NCI-H2196 treated with DMSO at 0.1 percent for 48 hours (cell line): Measurements from ENCODE around the gene ABCC9.
"Not testable (repeated sequence)": the region's sequence is repeated elsewhere in the genome, so short reads cannot be mapped to it uniquely, and the experiment has no call there.

Experiments
- DNase-seq: peaks from one replicate; lab custom pipeline; 2025; ENCODE audit not compliant: unreplicated experiment; lab: John Stamatoyannopoulos, UW

ABCC9 gene

DNA sequence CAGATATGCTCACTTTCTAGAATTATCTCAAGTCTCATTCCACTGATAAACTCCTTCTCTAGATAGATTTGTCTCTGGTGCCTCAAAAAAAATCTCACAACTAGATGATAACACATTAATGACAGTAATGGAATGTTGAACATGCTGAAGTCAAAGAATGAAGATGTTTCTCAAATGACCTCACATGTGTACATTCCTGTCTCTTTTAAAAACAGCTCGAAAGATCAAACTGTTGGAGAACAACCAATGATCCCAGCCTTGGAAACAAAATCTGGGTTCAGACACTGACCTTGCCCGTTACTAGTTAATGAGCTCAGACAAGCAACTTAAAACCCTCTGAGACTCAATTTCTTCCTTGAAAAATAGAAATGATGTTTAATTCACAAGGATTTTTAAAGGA is 122.0 kb downstream of the ABCC9 start:
- no peak for DNase-seq

DNA sequence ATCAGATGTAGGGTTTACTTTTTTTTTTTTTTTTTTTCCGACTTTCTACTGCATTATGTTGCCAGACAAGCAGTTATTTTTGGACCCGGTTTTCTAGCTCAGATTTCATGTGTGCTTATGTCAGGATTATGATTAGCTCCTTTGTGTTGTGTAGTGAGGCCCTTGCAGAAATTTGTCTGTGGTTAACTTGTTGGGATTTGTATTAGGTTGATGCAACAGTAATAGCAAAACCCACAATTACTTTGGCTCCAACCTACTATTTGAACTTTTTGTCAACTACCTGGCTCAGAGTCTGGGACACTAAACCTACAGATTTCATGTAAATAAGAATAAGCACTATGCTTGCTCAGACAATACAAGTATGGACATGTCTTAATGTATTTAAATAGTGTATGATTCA is 122.6 kb downstream of the ABCC9 start:
- DNase-seq = no peak

DNA sequence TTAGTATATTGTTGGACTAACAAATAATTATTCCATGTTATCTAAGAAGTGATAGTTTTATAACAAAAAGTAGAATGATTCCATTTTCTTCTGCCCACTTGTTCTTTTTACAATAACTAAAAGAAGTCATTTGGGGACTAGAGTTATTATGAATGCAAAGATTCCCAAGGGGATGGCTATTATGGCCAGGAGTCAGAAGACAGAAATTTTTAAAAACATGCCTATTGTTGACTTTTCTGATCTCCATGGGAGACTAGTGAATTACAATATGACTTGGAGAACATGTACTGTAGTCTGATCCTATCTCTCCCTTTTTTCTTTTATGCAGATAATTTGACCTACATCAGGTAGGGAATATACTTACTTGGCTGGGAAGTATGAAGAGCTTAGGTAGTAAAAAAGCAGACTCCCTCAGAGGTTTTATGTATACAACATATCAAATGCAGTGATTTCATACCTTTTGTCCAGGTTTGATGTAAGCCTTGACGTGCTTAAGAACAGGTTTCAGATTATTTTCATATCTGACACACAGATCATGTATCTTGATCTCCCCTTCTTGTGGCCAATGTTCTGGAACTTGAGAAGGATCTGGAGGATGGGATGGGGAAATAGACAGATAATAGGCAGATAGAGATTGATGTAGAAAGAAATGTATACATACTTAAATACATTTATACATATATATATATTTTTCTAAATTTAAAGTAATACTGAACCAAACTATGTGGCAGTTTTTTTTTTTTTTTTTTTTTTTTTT is 125.7 kb downstream of the ABCC9 start:
- DNase-seq = no peak

DNA sequence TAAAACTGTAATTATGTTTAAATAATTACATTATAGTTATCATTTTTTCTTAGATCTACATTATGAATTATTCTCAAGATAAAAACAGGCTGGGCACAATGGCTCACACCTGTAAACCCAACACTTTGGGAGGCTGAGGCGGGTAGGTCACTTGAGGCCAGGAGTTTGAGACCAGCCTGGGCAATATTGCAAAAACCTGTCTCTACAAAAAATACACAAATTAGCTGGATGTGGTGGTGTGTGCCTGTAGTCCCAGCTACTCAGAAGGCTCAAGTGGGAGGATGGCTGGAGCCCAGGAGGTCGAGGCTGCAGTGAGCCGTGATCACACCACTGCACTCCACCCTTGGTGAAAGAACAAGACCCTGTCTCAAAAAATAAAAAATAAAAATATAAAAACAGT is 126.4 kb downstream of the ABCC9 start:
- no peak for DNase-seq

DNA sequence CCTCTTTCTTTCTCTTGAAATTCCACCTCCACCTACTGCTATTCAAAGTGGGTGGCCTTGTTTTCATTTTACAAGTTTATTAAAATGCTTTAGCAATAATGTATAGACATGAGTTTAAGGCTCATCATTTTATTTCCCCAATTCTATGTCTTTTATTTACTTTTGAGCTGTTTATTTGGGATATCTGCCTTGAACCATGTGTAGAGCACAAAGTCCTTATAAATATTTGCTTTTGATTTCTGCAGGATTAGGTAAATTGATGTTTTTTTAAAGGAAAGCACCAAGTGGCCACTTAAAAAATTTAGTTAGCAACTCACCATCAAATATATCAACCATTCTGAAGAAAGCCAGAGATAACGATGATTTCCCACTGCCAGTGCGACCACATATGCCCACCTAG is 126.9 kb downstream of the ABCC9 start:
- no peak for DNase-seq

DNA sequence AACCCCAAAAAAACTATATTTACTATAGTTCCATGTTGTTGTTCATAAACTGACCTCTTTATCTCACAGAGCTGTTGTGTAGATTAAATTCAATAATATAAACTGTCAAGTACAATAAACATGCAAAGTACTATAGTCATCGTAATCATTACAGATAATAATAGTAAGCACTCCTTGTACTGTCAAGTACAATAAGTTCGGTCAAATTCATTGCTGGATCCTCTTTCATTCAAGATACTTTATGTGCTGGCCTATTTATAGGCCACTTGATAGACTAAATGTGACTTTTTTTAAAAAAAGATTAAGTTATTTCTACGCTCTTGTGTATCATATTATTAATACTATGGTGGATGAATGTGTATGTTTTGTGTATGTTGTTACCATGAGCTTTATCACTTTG is 127.5 kb downstream of the ABCC9 start:
- DNase-seq = no peak

DNA sequence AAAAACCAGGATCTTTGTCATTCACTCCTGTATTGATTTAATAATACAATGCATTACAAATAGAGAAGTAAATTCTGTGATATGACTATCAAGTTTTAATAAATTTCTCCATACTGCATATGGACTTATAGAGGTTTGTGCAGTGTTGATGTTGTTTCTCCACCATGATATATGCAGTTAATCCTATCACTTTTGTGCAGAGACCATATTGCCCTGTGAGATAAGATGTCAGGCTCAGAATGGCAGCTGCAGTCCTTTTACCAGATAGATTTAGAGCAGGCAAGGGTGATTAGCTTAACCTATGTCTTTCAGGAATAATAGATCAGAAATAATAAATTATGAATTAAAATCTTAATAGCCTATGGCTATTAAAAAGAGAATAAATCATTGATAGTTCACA is 128.1 kb downstream of the ABCC9 start:
- DNase-seq = no peak

DNA sequence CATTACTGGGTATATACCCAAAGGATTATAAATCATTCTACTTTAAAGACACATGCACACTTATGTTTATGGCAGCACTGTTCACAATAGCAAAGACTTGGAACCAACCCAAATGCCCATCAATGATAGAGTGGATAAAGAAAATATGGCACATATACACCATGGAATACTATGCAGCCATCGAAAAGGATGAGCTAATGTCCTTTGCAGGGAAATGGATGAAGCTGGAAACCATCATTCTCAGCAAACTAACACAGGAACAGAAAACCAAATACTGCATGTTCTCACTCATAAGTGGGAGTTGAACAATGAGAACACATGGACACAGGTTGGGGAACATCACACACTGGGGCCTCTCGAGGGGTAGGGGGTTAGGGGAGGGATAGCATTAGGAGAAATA is 128.9 kb downstream of the ABCC9 start:
- not testable (repeated sequence) for DNase-seq

DNA sequence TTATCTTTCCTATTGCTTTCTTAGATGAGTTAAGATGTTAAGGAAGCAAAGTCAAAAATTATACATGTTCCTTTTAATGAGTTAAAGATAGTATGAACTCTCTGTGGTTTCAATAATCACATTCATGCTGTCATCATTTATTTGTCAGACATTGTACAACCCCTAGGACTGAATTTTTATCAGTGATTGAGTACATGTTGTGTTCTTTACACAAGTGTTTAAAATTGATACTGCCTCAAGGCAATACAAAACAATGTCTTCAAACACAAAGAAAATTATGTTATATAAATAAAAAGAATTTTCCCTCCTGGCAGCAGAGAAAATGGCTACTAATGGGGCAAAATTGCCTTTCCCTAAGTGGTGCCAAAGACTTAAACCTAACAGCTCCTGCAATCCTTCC is 132.1 kb downstream of the ABCC9 start:
- no peak for DNase-seq

DNA sequence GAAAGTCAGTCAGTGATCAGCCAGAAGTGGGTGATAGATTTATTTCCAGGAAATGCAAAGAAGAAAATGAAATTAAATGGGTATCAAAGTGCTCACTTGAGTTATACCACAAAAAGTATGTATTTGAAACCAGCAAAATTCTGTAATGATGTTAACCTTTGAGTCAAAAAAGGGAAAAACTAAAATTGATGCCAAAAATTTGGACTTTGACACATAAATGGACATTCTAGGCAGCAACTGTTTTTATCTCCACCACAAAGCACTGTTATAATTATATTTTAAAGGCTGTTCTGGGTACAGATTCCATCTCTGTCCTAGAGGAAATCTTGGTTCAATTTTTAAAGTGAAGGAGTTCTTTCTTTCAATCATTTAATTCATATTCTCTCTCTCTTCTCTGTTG is 135.0 kb downstream of the ABCC9 start:
- DNase-seq = no peak

DNA sequence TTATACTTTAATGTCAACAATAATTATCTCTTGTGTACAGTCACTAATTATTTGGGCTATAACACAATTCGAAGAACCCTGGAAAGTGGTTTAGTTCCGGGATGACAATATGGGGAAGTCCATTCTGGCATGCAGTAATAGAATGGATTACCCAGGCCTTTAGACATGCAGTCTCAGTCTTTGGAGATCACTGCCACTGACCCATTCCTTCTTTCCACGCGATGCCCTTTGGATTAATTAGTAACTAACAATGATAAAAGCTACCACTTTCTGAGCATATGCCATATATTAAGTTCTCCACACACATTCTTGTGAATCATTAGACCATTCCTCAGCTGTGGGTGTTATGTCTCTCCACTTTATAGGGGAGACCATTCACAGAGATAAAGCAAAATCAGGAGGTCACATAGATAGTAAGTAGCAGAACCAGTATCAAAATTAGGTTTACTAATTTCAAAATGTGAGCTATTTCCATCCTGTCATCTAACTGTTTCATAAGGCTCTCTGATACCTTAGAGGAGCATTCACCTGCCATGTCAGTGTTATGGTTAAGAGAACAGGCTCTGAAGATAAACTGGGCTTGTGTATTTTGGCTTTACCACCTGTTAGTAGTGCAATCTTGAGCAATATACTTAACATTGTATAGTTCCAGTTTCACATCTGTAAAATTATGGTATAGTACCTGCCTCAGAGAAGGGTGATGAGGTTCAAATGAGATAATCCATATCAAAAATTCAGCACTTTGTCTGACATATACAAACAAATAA is 139.5 kb downstream of the ABCC9 start:
- no peak for DNase-seq

DNA sequence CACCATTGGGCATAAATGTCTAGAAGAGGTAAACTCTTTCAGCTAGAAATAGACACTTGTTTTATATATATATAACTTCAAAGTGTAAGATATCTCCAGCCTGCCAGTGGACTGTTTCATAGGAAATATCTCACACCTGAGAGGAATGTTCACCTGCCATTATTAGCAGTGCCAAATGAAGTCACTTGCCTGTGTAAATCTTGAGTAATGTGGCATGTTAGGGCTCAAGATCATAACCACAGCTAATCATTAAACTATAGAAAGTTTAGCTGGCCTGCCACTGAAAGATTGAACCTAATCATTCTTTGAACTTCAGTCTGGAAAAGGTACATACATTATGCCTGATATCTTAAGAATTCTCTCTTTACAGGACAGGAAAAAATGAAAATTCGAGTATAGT is 141.2 kb downstream of the ABCC9 start:
- DNase-seq = no peak

DNA sequence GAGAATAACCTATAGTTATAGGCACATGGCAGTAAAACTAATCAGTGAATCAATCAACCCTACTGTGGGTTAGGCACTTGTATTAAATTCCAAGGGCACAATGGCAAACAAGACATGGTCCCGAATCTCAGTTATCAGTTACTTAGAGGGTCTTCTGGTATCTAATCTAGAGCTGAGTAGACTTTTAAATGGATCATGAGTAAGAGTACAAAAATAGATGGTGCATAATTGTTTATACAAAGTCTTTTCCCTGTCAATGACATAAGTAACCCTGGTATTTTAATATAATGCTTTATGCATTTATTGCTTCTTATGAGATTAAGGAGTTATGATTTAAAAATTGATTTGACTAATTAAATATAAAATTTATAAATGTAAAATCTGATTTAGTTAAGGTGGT is 143.7 kb downstream of the ABCC9 start:
- DNase-seq = no peak

DNA sequence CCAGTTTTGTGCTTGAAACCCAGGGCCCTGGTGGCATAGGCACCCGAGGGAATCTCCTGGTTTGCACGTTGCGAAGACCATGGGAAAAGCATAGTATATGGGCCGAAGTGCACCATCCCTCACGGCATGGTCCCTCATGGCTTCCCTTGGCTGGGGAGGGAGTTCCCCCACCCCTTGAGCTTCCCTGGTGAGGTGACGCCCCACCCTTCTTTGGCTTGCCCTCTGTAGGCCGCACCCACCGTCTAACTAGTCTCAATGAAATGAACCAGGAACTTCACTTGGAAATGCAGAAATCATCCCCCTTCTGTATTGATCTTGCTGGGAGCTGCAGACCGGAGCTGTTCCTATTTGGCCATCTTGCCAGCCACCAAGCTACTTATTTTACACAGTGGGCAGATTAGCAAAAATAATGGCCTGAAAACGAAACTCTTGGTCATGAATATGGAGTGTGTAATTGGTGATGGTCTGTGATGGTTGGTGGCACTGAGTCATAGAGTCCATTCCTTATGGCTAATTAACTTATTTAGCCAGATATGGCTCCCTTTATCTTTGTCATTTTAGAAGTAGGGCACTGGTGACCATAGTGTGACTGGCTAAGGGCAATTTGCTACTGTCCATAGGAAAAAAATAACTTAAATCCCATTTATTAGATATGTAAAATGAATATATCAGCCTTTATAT is 145.4 kb downstream of the ABCC9 start:
- DNase-seq = no peak

DNA sequence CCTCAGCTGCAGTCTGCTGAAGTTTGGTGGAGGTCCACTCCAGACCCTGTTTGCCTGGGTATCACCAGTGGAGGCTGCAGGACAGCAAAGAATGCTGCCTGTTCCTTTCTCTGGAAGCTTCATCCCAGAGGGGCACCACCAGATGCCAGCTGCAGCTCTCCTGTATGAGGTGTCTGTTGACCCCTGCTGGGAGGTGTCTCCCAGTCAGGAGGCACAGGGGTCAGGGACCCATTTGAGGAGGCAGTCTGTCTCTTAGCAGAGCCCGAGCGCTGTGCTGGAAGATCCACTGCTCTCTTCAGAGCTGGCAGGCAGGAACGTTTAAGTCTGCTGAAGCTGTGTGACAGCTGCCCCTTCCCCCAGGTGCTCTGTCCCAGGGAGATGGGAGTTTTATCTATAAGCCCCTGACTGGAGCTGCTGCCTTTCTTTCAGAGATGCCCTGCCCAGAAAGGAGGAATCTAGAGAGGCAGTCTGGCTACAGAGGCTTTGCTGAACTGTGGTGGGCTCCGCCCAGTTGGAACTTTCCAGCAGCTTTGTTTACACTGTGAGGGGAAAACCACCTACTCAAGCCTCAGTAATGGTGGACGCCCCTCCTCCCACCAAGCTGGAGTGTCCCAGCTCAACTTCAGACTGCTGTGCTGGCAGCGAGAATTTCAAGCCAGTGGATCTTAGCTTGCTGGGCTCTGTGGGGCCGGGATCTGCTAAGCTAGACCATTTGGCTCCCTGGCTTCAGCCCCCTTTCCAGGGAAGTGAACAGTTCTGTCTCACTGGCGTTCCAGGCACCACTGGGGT is 146.2 kb downstream of the ABCC9 start:
- DNase-seq = not testable (repeated sequence)

DNA sequence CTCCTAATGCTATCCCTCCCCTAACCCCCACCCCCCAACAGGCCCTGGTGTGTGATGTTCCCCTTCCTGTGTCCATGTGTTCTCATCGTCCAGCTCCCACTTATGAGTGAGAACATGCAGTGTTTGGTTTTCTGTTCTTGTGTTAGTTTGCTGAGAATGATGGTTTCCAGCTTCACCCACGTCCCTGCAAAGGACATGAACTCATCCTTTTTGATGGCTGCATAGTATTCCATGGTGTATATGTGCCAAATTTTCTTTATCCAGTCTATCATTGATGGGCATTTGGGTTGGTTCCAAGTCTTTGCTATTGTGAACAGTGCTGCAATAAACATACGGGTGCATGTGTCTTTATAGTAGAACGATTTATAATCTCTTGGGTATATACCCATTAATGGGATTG is 151.5 kb downstream of the ABCC9 start:
- not testable (repeated sequence) for DNase-seq

DNA sequence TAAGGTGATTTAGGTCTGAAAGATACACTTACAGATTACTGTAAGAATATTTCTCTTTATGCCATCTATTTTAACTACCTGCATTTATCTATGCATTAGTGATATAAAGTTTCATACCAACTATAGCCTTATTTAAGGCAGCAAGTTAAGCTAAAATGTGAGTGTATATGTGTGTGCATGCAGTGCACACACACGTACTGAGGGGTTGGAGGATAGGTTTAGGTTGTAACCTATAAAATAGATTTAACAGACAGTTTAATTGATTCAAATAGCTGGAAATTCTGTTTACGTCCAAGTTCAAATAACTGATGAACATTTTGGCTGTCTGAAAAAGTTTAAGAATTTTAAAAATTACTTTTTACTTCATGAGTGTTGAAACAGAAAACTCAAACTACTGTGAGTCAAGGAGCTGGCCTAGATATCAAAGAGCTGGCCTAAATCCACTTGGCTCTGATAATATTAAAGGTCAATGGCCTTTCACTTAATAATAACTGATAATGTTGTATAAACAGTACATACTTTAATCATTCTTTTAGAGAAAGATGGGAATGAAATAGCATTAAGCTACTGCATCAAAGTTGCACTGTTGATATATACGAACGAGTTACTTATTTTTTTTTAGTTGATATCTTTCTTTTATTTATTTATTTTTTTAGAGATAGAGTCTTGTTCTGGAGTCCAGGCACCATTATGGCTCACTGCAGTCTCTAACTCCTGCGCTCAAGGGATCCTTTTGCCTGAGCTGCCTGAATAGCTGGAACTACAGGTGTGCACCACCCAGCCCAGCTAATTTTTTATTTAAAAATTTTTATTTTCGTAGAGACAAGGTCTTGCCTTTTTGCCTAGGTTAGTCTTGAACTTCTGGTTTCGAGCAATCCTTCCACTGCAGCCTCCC is 152.9 kb downstream of the ABCC9 start:
- DNase-seq = no peak

DNA sequence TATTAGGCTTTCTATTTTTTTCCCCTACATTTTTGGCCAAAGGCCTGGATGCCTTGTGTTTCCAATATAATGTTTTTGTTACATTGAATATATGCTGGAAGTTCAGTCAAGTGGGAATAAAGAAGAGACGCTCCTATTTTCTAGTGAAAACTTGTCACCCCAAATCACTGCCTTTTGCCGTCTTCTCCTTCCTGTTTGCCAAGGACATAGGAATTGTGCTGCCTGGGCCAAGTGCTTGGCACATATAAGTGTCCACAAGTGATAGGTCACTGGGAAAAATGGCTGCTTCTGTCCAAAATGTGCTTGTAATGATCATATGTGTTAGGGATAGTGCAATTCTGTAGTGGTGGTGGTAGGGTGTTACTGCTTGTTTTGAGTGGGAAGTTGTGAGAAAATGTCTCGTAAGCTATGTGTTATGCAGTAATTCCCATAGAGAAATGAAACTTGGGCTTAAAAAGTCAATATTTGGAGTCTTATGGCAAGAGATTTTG is 155.1 kb downstream of the ABCC9 start:
- no peak for DNase-seq

DNA sequence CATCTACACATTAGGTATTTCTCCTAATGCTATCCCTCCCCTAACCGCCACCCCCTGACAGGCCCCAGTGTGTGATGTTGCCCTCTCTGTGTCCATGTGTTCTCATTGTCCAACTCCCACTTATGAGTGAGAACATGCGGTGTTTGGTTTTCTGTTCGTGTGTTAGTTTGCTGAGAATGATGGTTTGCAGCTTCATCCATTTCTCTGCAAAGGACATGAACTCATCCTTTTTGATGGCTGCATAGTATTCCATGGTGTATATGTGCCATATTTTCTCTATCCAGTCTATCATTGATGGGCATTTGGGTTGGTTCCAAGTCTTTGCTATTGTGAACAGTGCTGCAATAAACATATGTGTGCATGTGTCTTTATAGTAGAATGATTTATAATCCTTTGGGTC is 158.5 kb downstream of the ABCC9 start:
- DNase-seq = not testable (repeated sequence)

DNA sequence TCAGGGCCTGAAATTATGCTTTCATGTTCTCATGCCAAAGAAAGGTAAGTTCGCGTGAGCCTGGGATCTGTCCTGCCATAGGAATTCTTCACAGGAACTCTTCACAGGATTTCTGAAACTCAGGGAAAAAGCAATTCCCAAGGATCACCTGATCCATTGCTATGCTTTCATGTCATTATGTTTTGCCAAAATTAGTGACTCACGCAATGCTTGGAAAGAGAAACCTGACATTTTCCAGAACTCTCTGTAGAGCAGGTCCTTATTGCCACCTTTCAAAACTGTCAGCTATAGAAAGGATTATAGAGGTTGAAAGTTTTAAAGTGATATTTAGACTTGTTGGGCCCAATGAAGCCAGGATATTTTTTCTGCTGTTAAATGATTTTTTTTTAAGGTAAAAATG is 160.4 kb downstream of the ABCC9 start:
- DNase-seq = no peak
